Gastrocnemius medialis (tissue), 4 donors: Measurements from ENCODE around the gene LHFPL2.

Experiments
- CTCF ChIP-seq, 5 experiments: fragments of 450-650 bp in 3 of 5; fragments of 200-600 bp in 2 of 5; sonication (generic) in 2 of 5; IDR thresholded peaks in 4 of 5; conservative IDR thresholded peaks in 1 of 5; 1 replicate in 4 of 5; 2 replicates in 1 of 5; pipeline ENCODE4 v1.5.1; 2016 to 2019; ENCODE audit warnings: antibody characterized with exemption in 5 of 5, mild to moderate bottlenecking in 3 of 5, moderate library complexity in 3 of 5
- POLR2A ChIP-seq, 2 donors: fragments of 450-650 bp; IDR thresholded peaks; one replicate each; pipeline ENCODE4 v1.6.1; 2017; ENCODE audit warnings: antibody characterized with exemption in 2 of 2, mild to moderate bottlenecking in 2 of 2, moderate library complexity in 2 of 2

DNA sequence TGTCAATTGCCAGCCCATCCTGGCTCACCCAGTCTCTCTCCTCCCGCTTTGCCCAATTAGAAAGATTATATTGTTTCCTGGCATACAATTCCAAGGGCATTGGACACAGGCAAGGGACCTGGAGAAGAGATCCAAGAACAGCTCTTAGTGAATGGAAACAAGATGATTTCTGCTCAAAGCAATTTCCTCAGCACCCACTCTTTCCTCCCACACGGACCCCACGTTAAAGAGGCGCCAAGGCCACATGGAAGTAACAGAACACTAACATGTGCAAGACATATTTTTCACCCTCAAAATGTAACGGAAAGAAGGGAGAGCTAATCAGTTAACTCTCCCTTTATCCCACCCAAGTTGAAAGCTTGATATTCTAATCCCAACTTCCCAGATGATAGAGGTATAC lies 111.2 kb downstream of the LHFPL2 start:
- TF ChIP-seq CTCF (IDR thresholded peaks at IDR 0.05 in 4 of 5, conservative IDR thresholded peaks at IDR 0.05 in 1 of 5) (no peak), POLR2A (IDR thresholded peaks at IDR 0.05) (no peak)
